HL-60 (cell line): ENCODE measurements around the gene ZNRF1.

Experiments used
- DNase-seq, 2 experiments: peaks; one replicate each; pipeline ENCODE4 v3.0.0-alpha.2; 2010 to 2020; ENCODE audit warnings: low read depth in 1 of 2, low spot score in 1 of 2
- H3K27ac ChIP-seq: fragments of 250-450 bp; sonication (Bioruptor Pico); replicated peaks from 2 replicates; pipeline ENCODE4 v1.5.1; 2020; ENCODE audit warnings: mild to moderate bottlenecking, moderate library complexity
- H3K27me3 ChIP-seq: fragments of 250-450 bp; sonication (Bioruptor Pico); 2 replicates; pipeline ENCODE4 v1.5.1; 2021; ENCODE audit warnings: mild to moderate bottlenecking, moderate library complexity; ENCODE audit not compliant: insufficient read depth, poor library complexity, severe bottlenecking
- H3K4me3 ChIP-seq: replicated peaks from 2 replicates; pipeline ENCODE4 v1.5.1; 2011; ENCODE audit warnings: mild to moderate bottlenecking, control low read depth, low read length; ENCODE audit not compliant: insufficient read depth
- CTCF ChIP-seq: IDR thresholded peaks from one replicate; pipeline ENCODE4 v1.5.1; 2011; ENCODE audit warnings: low read length, control low read depth, inconsistent platforms; ENCODE audit not compliant: insufficient read depth
- GABPA ChIP-seq: IDR thresholded peaks from 2 replicates; pipeline ENCODE4 v1.6.1; 2012; ENCODE audit warnings: low read depth
- POLR2AphosphoS5 ChIP-seq: IDR thresholded peaks from 2 replicates; pipeline ENCODE4 v1.6.1; 2012; ENCODE audit warnings: low read depth
- REST ChIP-seq: IDR thresholded peaks from 2 replicates; pipeline ENCODE4 v1.6.1; 2012; ENCODE audit warnings: low read depth; ENCODE audit not compliant: insufficient replicate concordance
- SPI1 ChIP-seq: IDR thresholded peaks from 2 replicates; pipeline ENCODE4 v1.6.1; 2012; ENCODE audit warnings: low read depth, mild to moderate bottlenecking, borderline replicate concordance

Gene ZNRF1

GRCh38 chr16:75026892-75027391 is 28.1 kb downstream of the ZNRF1 start:
- no peak overlapping the region for H3K27ac ChIP-seq
- no peak for DNase-seq
- no peak overlapping the region for H3K4me3 ChIP-seq
- H3K27me3 ChIP-seq, result no peaks in the 10 kb centered on the region
- TF ChIP-seq REST (no peak), GABPA (no peak), SPI1 (no peak), POLR2AphosphoS5 (no peak), CTCF (no peak)

- Histone ChIP-seq H3K27ac (no peak overlapping the region), H3K4me3 (no peak overlapping the region), H3K27me3 (no peaks in the 10 kb centered on the region)
- TF ChIP-seq REST (no peak), CTCF (no peak), SPI1 (no peak), GABPA (no peak), POLR2AphosphoS5 (no peak)
- DNase-seq, result no peak
These were observed 28.9 kb downstream of the ZNRF1 start for GRCh38 chr16:75027520-75028300.

- TF ChIP-seq GABPA (no peak), CTCF (no peak), REST (no peak), SPI1 (no peak), POLR2AphosphoS5 (no peak)
- Histone ChIP-seq H3K27me3 (no peaks in the 10 kb centered on the region), H3K4me3 (no peak overlapping the region), H3K27ac (no peak overlapping the region)
- DNase-seq, result no peak
These were observed 29.8 kb downstream of the ZNRF1 start for GRCh38 chr16:75028544-75029135.
